Uterus (tissue), 4 donors: ENCODE measurements around the gene TMEM59. TPM values are rescaled to one million over a fixed set of nuclear protein-coding genes. Genes with fewer than 3 reads are reported as not detected.

Source experiments
- DNase-seq, 2 donors: peaks; one replicate each; pipeline ENCODE4 v3.0.0-alpha.2; 2019 to 2020
- H3K27ac ChIP-seq, 2 donors: fragments of 200-600 bp; sonication (generic); 1 replicate in 1 of 2; 2 replicates in 1 of 2; pipeline ENCODE4 v1.5.1; 2016 to 2018
- H3K27me3 ChIP-seq, 2 donors: fragments of 200-600 bp; sonication (generic); one replicate each; pipeline ENCODE4 v1.5.1; 2018 to 2019; ENCODE audit warnings: control low read depth in 1 of 2
- H3K36me3 ChIP-seq, 2 donors: fragments of 200-600 bp; sonication (generic); one replicate each; pipeline ENCODE4 v1.5.1; 2019; ENCODE audit warnings: control low read depth in 1 of 2
- H3K4me1 ChIP-seq, 2 donors: fragments of 200-600 bp; sonication (generic); one replicate each; pipeline ENCODE4 v1.5.1; 2018 to 2019; ENCODE audit warnings: control low read depth in 1 of 2
- H3K4me3 ChIP-seq, 2 donors: fragments of 200-600 bp; sonication (generic); 1 replicate in 1 of 2; 2 replicates in 1 of 2; pipeline ENCODE4 v1.5.1; 2018 to 2019; ENCODE audit warnings: mild to moderate bottlenecking in 1 of 2
- H3K9me3 ChIP-seq, 2 donors: fragments of 200-600 bp; sonication (generic); one replicate each; pipeline ENCODE4 v1.5.1; 2019; ENCODE audit warnings: control low read depth in 1 of 2
- CTCF ChIP-seq, 4 experiments: fragments of 200-600 bp in 2 of 4; fragments of 450-650 bp in 2 of 4; sonication (generic) in 2 of 4; IDR thresholded peaks; one replicate each; pipeline ENCODE4 v1.5.1; 2016 to 2019; ENCODE audit warnings: antibody characterized with exemption in 4 of 4, mild to moderate bottlenecking in 2 of 4, moderate library complexity in 1 of 4
- POLR2A ChIP-seq, 2 donors: fragments of 450-650 bp; IDR thresholded peaks; one replicate each; pipeline ENCODE4 v1.6.1; 2016; ENCODE audit warnings: antibody characterized with exemption in 2 of 2, mild to moderate bottlenecking in 1 of 2, moderate library complexity in 1 of 2
- intact Hi-C: fragments of 100-400 bp; cut with DNase I; formaldehyde crosslinking; loops from one replicate; pipeline ENCODE4 v1.15.1; 2023; ENCODE audit warnings: low total_unique reads
- total RNA-seq, 4 donors: library from RNA; depleted of rRNA in 3 of 4; stranded (reverse); fragments of >200 nt in 3 of 4; gene quantifications; one replicate each; pipeline versions ENCODE4 v1.1.0 to v1.2.4, GENCODE V29; 2014 to 2023
- donor health status: DM: yes; HTN: yes; CAD: no.

TMEM59 gene
- total RNA-seq, 4 donors from 2014 or later: 82.2 to 327 (median 301) TPM

GRCh38 chr1:54014009-54014629 is 38.9 kb downstream of the TMEM59 start:
- H3K9me3 ChIP-seq: no peaks in the 10 kb centered on the region
- H3K4me1 ChIP-seq: no peaks in the 10 kb centered on the region
- intact Hi-C loops: no loop called here
- no peak overlapping the region for H3K27ac ChIP-seq
- H3K4me3 ChIP-seq: no peak overlapping the region
- H3K27me3 ChIP-seq: no peaks in the 10 kb centered on the region
- no peaks in the 10 kb centered on the region for H3K36me3 ChIP-seq
- DNase-seq: no peak
- TF ChIP-seq CTCF (IDR thresholded peaks at IDR 0.05) (no peak), POLR2A (IDR thresholded peaks at IDR 0.05) (no peak)

DNA sequence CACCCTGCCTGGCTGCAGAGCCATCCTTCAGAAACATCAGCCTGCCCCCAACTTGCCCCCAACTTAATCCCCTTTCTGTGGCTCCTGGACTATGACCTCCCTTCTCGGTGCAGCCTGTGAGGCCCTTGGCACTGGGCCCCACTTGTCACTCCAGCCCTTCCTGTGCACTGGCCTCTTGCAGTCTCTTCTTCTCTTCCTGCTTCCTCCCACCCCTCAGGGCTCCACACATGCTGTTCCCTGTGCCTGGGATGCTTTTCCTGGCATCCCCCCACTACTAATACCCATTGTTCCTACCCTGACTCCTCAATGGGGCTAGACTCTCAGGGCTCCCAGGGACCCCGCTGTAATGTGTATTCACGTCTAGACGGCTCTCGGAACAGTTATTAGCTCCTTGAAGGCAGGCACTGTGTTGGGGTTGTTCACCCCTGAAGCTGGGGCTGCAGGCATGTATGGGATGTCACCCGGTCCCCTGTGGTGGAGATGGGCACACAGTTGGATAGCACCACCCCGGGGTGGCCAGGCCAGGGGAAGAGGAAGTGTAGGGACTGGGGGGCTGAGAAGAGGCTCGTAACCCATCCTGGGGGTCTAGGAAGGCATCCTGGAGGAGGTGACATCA is 39.5 kb downstream of the TMEM59 start:
- Histone ChIP-seq H3K27ac (no peak overlapping the region), H3K9me3 (no peaks in the 10 kb centered on the region), H3K4me1 (no peaks in the 10 kb centered on the region), H3K36me3 (no peaks in the 10 kb centered on the region), H3K4me3 (no peak overlapping the region), H3K27me3 (no peaks in the 10 kb centered on the region)
- TF ChIP-seq CTCF (IDR thresholded peaks at IDR 0.05): no peak
- TF ChIP-seq POLR2A (IDR thresholded peaks at IDR 0.05): no peak
- intact Hi-C loops: no loop called here
- no peak for DNase-seq

DNA sequence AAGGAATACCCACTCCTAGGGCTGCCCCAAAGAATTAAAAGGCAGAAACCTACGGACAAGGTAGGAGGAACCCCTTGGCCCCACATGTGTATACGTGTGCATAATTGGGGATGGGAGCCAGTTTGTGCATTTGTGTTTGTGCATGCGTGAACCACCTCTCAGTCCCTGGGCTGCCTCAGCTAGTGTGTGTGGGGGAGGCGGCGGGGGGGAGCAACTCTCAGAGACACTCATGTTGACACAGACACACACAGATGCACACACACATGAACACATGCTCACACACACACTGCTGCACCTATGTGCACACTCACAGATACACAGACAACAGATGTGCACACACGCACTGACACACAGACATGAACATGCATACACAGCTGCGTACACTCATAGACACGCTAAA is 40.1 kb downstream of the TMEM59 start:
- Histone ChIP-seq H3K9me3 (no peaks in the 10 kb centered on the region), H3K4me3 (no peak overlapping the region), H3K27ac (no peak overlapping the region), H3K4me1 (no peaks in the 10 kb centered on the region), H3K27me3 (no peaks in the 10 kb centered on the region), H3K36me3 (no peaks in the 10 kb centered on the region)
- no peak for DNase-seq
- no peak for TF ChIP-seq POLR2A (IDR thresholded peaks at IDR 0.05)
- no peak for TF ChIP-seq CTCF (IDR thresholded peaks at IDR 0.05)
- intact Hi-C loops: no loop called here

GRCh38 chr1:54012008-54012325 is 41.0 kb downstream of the TMEM59 start:
- TF ChIP-seq CTCF (IDR thresholded peaks at IDR 0.05) (no peak), POLR2A (IDR thresholded peaks at IDR 0.05) (no peak)
- Histone ChIP-seq H3K27me3 (no peaks in the 10 kb centered on the region), H3K9me3 (no peaks in the 10 kb centered on the region), H3K36me3 (no peaks in the 10 kb centered on the region), H3K4me3 (no peak overlapping the region), H3K27ac (no peak overlapping the region), H3K4me1 (no peaks in the 10 kb centered on the region)
- DNase-seq: no peak
- intact Hi-C loops: no loop called here

- intact Hi-C loops: no loop called here
- DNase-seq: no peak
- TF ChIP-seq CTCF (IDR thresholded peaks at IDR 0.05) (no peak), POLR2A (IDR thresholded peaks at IDR 0.05) (no peak)
These were observed 41.5 kb downstream of the TMEM59 start for GRCh38 chr1:54011316-54012007.

More at GRCh38 chr1:54011316-54012007, 41.5 kb downstream of the TMEM59 start:
- Histone ChIP-seq H3K27me3 (no peaks in the 10 kb centered on the region), H3K9me3 (no peaks in the 10 kb centered on the region), H3K36me3 (no peaks in the 10 kb centered on the region), H3K27ac (no peak overlapping the region), H3K4me1 (no peaks in the 10 kb centered on the region), H3K4me3 (no peak overlapping the region)
